T-helper 22 cell (primary cell): ENCODE data around the gene KRT5.

Experiments used
- DNase-seq: peaks from one replicate; pipeline ENCODE4 v3.0.0-alpha.2; 2020; ENCODE audit warnings: low read depth

KRT5 gene

GRCh38 chr12:52519826-52520662, at the start of gene KRT5:
Gene KRT5, minus strand, starts transcription at chr12:52520394. Its CDS starts 98 bp downstream, at chr12:52520296.
- DNase-seq = no peak

- no peak for DNase-seq
Measured at GRCh38 chr12:52568111-52568510, 47.9 kb upstream of the KRT5 start.

- no peak for DNase-seq
Measured at GRCh38 chr12:52566847-52567291, 46.7 kb upstream of the KRT5 start.

GRCh38 chr12:52564582-52564981, 44.4 kb upstream of the KRT5 start:
- DNase-seq = no peak

GRCh38 chr12:52561880-52562449, 41.8 kb upstream of the KRT5 start:
- no peak for DNase-seq

GRCh38 chr12:52559979-52560378, 39.8 kb upstream of the KRT5 start:
- DNase-seq = no peak

- DNase-seq = no peak
Measured at GRCh38 chr12:52558781-52559445, 38.7 kb upstream of the KRT5 start.

- no peak for DNase-seq
Measured at GRCh38 chr12:52557476-52557875, 37.3 kb upstream of the KRT5 start.

GRCh38 chr12:52555577-52555976, 35.4 kb upstream of the KRT5 start:
- no peak for DNase-seq

- no peak for DNase-seq
Measured at GRCh38 chr12:52552681-52553195, 32.5 kb upstream of the KRT5 start, which contains the start of gene KRT71. Gene KRT71, minus strand, starts transcription at chr12:52553145. Its CDS starts 68 bp downstream, at chr12:52553077.

- no peak for DNase-seq
Measured at GRCh38 chr12:52552055-52552454, 31.9 kb upstream of the KRT5 start.

GRCh38 chr12:52551216-52551865, 31.1 kb upstream of the KRT5 start:
- DNase-seq = no peak

GRCh38 chr12:52546126-52546525, 25.9 kb upstream of the KRT5 start:
- no peak for DNase-seq

GRCh38 chr12:52543985-52544883, 24.0 kb upstream of the KRT5 start:
- DNase-seq = no peak

- DNase-seq = no peak
Measured at GRCh38 chr12:52542785-52543318, 22.7 kb upstream of the KRT5 start.

GRCh38 chr12:52542157-52542556, 22.0 kb upstream of the KRT5 start:
- no peak for DNase-seq

GRCh38 chr12:52541709-52542108, 21.5 kb upstream of the KRT5 start:
- DNase-seq = no peak

- DNase-seq = no peak
Measured at GRCh38 chr12:52540531-52540930, 20.3 kb upstream of the KRT5 start.

GRCh38 chr12:52539821-52540173, 19.6 kb upstream of the KRT5 start:
- DNase-seq = no peak

- DNase-seq = no peak
Measured at GRCh38 chr12:52539083-52539820, 19.1 kb upstream of the KRT5 start.
